Left cardiac atrium (tissue), 4 donors: Measurements from ENCODE around the gene TRPC4. TPM values are rescaled to one million over a fixed set of nuclear protein-coding genes. Genes with fewer than 3 reads are reported as not detected.

Experiments used
- ATAC-seq, 2 donors: fragments of 200-7000 bp; cut with Tn5 transposase; one replicate each; pipeline ENCODE4 v1.9.1; 2020; ENCODE audit warnings: mild to moderate bottlenecking in 2 of 2, moderate library complexity in 2 of 2
- DNase-seq: peaks from one replicate; pipeline ENCODE4 v3.0.0-alpha.2; 2020
- intact Hi-C, 2 donors: fragments of 100-400 bp; cut with DNase I; formaldehyde crosslinking; loops; one replicate each; pipeline versions ENCODE4 v1.14.1 to v1.15.1; 2022 to 2023
- total RNA-seq, 2 donors: library from RNA; stranded (reverse); fragmentation: NEBNext Ultra II Directional; extraction: Animal tissue kit (Norgen Biotek cat#: 25700); gene quantifications; one replicate each; pipeline ENCODE4 v1.2.1, GENCODE V29; 2021
- donor health status: DM: no; HTN: yes; CAD: no.
- donor health status: DM: no; HTN: yes; CAD: no; lungs with severe emphysema.
- donor health status: DM: yes; HTN: yes; CAD: no.
- donor health status: Dilated cardiomyopathy.

The TRPC4 gene
- total RNA-seq, 2 donors from 2014 or later: 1.3 to 1.4 TPM

- DNase-seq (no peak), ATAC-seq (no peak)
- intact Hi-C loops: no loop called here
These were observed 232.9 kb downstream of the TRPC4 start for GRCh38 chr13:37636701-37637100.

GRCh38 chr13:37632294-37632693 lies 237.3 kb downstream of the TRPC4 start:
- DNase-seq: no peak

DNA sequence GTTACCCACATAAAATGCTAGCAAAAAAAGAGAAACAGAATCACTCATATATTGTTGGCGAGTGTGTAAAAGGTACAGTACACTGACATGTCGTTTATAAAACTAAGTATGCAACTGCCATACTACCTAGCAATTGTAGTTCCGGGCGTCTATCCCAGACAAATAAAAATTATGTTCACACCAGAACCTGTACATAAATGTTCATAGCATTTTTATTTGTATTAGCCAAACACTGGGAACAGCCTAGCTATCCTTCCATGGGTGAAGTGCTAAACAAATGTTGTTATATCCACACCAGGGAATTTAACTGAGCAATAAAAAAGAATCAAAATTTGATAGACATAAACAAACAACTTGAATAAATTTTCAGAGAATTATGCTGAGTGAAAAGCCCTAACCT lies 242.1 kb downstream of the TRPC4 start:
- ATAC-seq: no peak
- no peak for DNase-seq
- intact Hi-C loops: no loop called here

More at GRCh38 chr13:37632294-37632693, 237.3 kb downstream of the TRPC4 start:
- intact Hi-C loops: no loop called here
- no peak for ATAC-seq

DNA sequence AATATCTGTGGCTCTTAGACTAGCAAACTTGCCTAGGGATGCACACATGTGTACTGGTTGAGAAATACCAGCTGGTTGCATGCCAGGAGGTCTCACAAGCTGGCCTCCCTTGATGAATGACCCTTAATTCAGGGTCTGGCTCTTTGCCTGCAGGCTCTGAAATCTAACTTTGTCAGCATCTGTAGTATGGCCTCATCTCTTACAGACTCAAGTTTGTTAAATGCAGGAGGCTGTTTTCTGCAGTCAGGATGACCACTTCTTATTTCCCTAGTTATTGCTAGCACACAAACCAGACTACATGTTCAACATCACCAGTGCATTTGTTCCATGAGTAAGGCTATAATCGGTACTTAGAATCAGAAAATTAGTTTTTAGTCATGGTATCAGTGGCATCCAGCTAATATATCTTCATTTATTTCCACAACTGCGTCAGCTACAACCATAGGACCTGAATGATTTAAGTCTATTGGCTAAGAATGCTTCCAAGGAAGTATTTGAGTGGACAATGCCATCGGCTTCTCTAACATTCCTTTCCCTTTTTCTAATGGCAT lies 247.7 kb downstream of the TRPC4 start:
- ATAC-seq: no peak
- no peak for DNase-seq
- intact Hi-C loops: no loop called here

GRCh38 chr13:37618554-37618953 lies 251.0 kb downstream of the TRPC4 start:
- DNase-seq (no peak), ATAC-seq (peak in 1 of 2 donors; percentile 53)
- intact Hi-C loops: no loop called here

GRCh38 chr13:37617173-37617572 lies 252.4 kb downstream of the TRPC4 start:
- no peak for ATAC-seq
- intact Hi-C loops: no loop called here
- DNase-seq: no peak

DNA sequence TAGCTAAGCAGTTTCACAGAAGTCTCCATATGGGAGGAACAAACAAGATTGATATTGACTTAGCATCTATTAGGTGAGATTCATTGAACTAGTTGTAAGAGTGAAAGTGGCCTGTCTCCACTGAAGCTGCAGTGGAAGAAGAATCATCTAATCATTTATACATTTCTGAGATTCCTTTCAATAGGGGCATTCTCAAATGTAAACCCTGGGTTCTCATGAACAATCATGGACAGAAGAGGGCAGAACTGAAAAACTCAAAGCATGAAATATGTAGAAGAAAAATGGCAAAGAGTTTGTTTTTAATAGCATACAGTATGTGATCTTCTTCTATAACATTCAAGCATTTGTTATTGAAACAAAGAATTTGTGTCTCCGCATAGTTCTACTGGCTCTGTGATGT lies 253.4 kb downstream of the TRPC4 start:
- ATAC-seq (no peak), DNase-seq (no peak)
- intact Hi-C loops: no loop called here

- ATAC-seq: no peak
- intact Hi-C loops: no loop called here
- no peak for DNase-seq
These were observed 254.3 kb downstream of the TRPC4 start for GRCh38 chr13:37615276-37615675.

- intact Hi-C loops: no loop called here
- DNase-seq (no peak), ATAC-seq (no peak)
These were observed 255.9 kb downstream of the TRPC4 start for GRCh38 chr13:37613638-37614037.

DNA sequence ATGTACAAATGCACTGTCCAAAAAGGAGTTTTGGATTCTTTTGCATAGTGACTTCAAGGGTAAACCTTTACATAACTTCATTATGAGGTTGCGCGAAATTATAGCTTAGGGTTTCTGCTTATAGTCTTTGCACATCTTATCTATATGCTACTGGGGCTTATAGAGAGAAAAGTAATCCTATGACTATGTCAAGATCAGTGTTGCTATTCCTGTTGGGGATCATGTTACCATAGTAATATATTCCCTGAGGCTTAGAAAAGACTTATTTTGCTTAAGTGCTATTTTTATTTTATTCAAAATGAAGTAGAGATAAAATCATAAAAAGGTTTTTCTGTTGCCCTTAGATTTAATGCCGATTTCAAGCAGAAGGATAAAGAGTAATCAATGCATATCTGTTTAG lies 256.3 kb downstream of the TRPC4 start:
- intact Hi-C loops: no loop called here
- DNase-seq (no peak), ATAC-seq (no peak)

- DNase-seq (no peak), ATAC-seq (no peak)
- intact Hi-C loops: loop anchor here in 1 of 2 donors (10.0 kb wide), 1 partner anchor 534 kb away; no protein-coding TSS in a partner anchor
These were observed 260.7 kb downstream of the TRPC4 start for GRCh38 chr13:37608750-37609339.

DNA sequence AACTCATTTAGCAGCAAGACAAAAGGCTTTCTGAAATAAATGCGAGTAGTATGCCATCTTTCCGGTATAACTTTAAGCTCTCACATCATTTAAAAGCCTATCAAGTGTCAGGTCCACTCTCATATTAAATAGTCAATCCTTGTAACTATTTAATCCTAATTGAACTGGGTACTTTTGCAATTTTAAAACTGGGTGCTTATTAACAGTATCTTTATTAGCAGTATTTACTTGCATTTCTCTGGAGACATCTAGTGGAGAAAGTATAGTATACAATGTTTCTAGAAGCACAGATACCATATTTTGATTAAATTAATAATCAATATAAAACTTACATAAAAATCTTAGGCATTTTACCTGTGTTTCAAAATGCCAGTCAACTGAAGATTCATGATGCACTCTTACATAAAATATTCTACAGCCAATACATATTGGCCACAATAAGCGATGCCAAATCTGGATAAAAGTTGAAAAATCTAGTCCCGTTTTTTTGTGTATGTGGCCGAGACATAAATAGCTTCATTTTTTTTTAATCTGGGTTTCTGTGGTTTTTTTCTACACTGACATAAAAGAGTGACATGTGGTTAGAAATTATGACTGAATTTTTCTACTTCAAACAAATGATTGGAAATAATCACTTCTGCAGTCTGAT lies 266.7 kb downstream of the TRPC4 start:
- intact Hi-C loops: loop anchor here (1.0 to 10.0 kb wide), 3 partner anchors 494 to 528 kb away; no protein-coding TSS in a partner anchor
- no peak for DNase-seq
- ATAC-seq: peak; percentile 43 to 47

DNA sequence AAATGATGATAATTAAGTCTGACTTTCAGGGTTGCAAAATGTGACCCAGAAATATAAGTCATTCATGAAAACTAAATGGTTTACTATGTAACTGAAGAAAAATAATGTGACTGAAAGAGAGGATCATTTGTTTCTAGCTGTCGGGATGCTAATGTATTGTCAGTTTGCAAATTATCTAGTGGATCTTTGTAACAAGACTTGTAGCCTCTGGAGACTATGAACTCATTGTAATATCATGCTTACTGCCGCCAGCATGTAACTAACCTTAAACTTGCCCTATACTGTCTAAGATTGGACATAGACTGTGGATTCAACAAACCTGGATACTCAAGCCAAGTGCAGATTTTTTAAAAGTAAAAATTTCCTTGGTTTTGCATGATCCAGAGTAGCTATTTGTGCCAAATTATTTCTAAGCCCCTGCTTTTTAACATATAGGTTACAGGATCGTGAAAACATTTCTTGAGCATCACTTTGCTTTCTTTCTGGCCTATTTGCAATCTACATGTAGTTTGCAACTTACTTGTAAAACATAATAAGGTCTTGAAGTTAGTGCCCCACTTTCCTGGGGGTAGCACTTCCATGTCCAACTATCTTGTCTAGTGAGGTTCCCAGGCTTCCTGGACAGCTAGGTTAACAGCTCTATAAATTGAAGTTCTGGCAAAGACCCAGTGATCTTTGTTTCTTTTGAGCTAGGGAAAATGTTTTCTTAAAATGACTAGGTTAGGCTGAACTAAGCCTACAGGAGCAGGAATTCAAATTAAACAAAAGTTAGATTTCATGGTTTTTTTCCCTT lies 267.7 kb downstream of the TRPC4 start:
- DNase-seq (no peak), ATAC-seq (no peak)
- intact Hi-C loops: loop anchor here (2.0 to 10.0 kb wide), 2 partner anchors 493 to 527 kb away; no protein-coding TSS in a partner anchor

DNA sequence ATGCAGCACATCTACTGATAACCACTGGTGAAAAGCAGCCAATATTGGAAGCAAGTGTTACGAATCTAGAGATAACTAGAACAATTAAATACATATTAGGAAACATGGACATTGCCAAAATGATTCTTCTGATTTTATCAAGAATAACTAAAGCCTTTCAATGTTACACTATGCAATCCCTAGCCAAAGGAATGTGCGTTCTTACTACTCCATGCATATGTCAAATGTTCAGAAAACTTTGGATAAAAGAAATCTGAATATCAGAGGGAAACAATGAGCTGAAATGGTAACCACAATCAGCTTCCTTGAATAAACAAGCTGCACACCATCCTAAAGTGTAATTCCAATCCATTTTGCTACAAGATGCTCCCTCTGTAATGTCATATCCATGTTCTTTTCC lies 270.1 kb downstream of the TRPC4 start:
- no peak for DNase-seq
- intact Hi-C loops: loop anchor here in 1 of 2 donors (10.0 kb wide), 1 partner anchor 295 kb away; no protein-coding TSS in a partner anchor
- ATAC-seq: no peak

GRCh38 chr13:37598597-37598996 lies 271.0 kb downstream of the TRPC4 start, which contains the start of gene POSTN:
POSTN (minus strand) TSS chr13:37598768; CDS start chr13:37598726, 42 bp downstream.
- intact Hi-C loops: loop anchor here in 1 of 2 donors (10.0 kb wide), 1 partner anchor 294 kb away; no protein-coding TSS in a partner anchor
- ATAC-seq (no peak), DNase-seq (no peak)

GRCh38 chr13:37597477-37598025 lies 272.0 kb downstream of the TRPC4 start:
- DNase-seq: no peak
- no peak for ATAC-seq
- intact Hi-C loops: loop anchor here in 1 of 2 donors (10.0 kb wide), 1 partner anchor 293 kb away; no protein-coding TSS in a partner anchor

DNA sequence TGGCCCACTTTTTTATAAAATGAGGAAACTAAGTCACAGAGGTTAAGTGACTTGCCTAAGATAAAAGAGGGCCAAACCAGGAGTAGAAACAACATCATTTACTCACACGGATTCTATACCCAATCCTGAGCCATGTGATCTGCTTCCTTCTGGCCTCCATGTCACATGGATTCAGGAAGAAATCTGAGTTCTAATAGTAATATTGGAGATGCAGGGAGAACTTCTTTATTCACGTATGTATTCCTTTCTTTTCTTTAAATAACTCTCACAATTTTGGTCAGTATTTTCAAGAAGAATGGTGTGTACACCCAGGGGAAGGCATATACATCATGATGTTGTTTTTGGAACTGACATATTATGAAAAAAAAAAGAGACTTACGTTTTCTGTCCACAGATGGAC lies 272.8 kb downstream of the TRPC4 start:
- ATAC-seq (no peak), DNase-seq (no peak)
- intact Hi-C loops: loop anchor here in 1 of 2 donors (10.0 kb wide), 1 partner anchor 292 kb away; no protein-coding TSS in a partner anchor

- intact Hi-C loops: loop anchor here in 1 of 2 donors (10.0 kb wide), 1 partner anchor 290 kb away; no protein-coding TSS in a partner anchor
- ATAC-seq (no peak), DNase-seq (no peak)
These were observed 274.4 kb downstream of the TRPC4 start for GRCh38 chr13:37595162-37595561.

GRCh38 chr13:37594550-37594949 lies 275.0 kb downstream of the TRPC4 start:
- DNase-seq: no peak
- intact Hi-C loops: loop anchor here in 1 of 2 donors (10.0 kb wide), 1 partner anchor 290 kb away; no protein-coding TSS in a partner anchor
- ATAC-seq: no peak
